Measurements from ENCODE around the gene KCNK3. TPM values are rescaled to one million over a fixed set of nuclear protein-coding genes. Genes with fewer than 3 reads are reported as not detected.

The KCNK3 gene
- total and polyA plus RNA-seq, 2 of the 13 experiments (the other 11 are each of a cell fraction or from before 2014, with no cell fraction given), result not detected

DNA sequence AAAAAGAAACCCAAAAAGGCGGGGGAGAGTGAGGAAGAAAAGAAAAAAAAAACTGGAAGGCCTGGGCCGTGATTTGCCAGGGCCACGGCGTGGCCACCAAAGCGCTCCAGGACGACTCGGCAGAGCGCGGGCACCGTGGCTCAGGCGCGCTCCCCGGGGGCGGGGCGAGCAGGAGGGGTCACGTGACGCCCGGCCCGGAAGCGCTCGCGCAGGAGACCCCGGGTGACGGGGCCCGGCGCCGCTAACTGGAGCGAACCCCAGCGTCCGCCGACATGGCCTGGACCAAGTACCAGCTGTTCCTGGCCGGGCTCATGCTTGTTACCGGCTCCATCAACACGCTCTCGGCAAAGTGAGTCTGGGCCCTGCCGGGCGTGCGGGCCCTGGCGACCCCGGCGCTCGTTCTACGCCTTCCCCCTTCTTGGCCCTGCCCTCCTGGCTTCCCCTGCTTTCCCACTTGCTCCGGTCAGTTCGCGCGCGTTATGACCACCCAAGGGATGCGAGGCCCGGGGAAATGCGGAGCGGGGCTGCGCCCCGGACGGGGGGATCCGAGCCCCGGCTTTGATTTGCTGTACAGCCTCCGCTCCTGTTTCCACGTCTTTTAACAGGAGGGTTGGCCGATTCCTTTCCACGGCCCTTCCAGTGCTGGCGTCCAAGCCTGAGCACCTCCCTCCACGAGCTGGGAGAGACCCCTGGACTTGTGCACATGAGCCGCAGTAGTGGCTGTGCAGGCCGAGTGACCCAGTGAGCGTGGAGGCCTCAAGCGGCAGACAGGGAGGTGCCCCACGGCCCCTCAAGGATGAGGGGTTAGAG, 71.8 kb downstream of the KCNK3 start, which contains the start of gene SLC35F6 (continued):
- no peak for TF ChIP-seq ZKSCAN1 (IDR thresholded peaks at IDR 0.05; ENCODE audit: low read length)
- TF ChIP-seq SMAD1 (CRISPR knock-in tag; IDR thresholded peaks at IDR 0.05; ENCODE audit: borderline replicate concordance, low read depth), result no peak
- TF ChIP-seq, protein P1, sequence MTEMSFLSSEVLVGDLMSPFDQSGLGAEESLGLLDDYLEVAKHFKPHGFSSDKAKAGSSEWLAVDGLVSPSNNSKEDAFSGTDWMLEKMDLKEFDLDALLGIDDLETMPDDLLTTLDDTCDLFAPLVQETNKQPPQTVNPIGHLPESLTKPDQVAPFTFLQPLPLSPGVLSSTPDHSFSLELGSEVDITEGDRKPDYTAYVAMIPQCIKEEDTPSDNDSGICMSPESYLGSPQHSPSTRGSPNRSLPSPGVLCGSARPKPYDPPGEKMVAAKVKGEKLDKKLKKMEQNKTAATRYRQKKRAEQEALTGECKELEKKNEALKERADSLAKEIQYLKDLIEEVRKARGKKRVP (CRISPR knock-in tag; IDR thresholded peaks at IDR 0.05), result no peak
- TF ChIP-seq ZNF282 (IDR thresholded peaks at IDR 0.05; ENCODE audit: partially characterized antibody), result no peak
- 0 out of 2 replicates have a peak, but pooled peaks have one; percentile 46 for TF ChIP-seq KDM5A (IDR thresholded peaks at IDR 0.05; ENCODE audit: borderline replicate concordance, low read length)
- TF ChIP-seq, protein P2, sequence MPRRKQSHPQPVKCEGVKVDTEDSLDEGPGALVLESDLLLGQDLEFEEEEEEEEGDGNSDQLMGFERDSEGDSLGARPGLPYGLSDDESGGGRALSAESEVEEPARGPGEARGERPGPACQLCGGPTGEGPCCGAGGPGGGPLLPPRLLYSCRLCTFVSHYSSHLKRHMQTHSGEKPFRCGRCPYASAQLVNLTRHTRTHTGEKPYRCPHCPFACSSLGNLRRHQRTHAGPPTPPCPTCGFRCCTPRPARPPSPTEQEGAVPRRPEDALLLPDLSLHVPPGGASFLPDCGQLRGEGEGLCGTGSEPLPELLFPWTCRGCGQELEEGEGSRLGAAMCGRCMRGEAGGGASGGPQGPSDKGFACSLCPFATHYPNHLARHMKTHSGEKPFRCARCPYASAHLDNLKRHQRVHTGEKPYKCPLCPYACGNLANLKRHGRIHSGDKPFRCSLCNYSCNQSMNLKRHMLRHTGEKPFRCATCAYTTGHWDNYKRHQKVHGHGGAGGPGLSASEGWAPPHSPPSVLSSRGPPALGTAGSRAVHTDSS (CRISPR knock-in tag; conservative IDR thresholded peaks at IDR 0.05), result no peak
- TF ChIP-seq, protein P3, sequence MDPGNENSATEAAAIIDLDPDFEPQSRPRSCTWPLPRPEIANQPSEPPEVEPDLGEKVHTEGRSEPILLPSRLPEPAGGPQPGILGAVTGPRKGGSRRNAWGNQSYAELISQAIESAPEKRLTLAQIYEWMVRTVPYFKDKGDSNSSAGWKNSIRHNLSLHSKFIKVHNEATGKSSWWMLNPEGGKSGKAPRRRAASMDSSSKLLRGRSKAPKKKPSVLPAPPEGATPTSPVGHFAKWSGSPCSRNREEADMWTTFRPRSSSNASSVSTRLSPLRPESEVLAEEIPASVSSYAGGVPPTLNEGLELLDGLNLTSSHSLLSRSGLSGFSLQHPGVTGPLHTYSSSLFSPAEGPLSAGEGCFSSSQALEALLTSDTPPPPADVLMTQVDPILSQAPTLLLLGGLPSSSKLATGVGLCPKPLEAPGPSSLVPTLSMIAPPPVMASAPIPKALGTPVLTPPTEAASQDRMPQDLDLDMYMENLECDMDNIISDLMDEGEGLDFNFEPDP (CRISPR knock-in tag; conservative IDR thresholded peaks at IDR 0.05), result peak; percentile 96; the same call in 1 of the 2 replicates
- no peak for TF ChIP-seq ZNF460 (CRISPR knock-in tag; IDR thresholded peaks at IDR 0.05; ENCODE audit: borderline replicate concordance)
- 0 out of 4 replicates have a peak, but pooled peaks of 1 of the 2 experiments have one; percentile 18 for TF ChIP-seq EP300 (IDR thresholded peaks at IDR 0.05; ENCODE audit: low read depth in 2 of 2, low read length in 2 of 2)
- TF ChIP-seq EP300 (CRISPR knock-in tag; IDR thresholded peaks at IDR 0.05; ENCODE audit: borderline replicate concordance), result no peak
- TF ChIP-seq TP53 (CRISPR knock-in tag; conservative IDR thresholded peaks at IDR 0.05), result no peak
- no peak; the same call in 1 of the 2 replicates for TF ChIP-seq ZSCAN22 (CRISPR knock-in tag; IDR thresholded peaks at IDR 0.05)
- TF ChIP-seq SAP130 (CRISPR knock-in tag; IDR thresholded peaks at IDR 0.05; ENCODE audit: low read depth), result peak; percentile 94
- TF ChIP-seq, protein P4, sequence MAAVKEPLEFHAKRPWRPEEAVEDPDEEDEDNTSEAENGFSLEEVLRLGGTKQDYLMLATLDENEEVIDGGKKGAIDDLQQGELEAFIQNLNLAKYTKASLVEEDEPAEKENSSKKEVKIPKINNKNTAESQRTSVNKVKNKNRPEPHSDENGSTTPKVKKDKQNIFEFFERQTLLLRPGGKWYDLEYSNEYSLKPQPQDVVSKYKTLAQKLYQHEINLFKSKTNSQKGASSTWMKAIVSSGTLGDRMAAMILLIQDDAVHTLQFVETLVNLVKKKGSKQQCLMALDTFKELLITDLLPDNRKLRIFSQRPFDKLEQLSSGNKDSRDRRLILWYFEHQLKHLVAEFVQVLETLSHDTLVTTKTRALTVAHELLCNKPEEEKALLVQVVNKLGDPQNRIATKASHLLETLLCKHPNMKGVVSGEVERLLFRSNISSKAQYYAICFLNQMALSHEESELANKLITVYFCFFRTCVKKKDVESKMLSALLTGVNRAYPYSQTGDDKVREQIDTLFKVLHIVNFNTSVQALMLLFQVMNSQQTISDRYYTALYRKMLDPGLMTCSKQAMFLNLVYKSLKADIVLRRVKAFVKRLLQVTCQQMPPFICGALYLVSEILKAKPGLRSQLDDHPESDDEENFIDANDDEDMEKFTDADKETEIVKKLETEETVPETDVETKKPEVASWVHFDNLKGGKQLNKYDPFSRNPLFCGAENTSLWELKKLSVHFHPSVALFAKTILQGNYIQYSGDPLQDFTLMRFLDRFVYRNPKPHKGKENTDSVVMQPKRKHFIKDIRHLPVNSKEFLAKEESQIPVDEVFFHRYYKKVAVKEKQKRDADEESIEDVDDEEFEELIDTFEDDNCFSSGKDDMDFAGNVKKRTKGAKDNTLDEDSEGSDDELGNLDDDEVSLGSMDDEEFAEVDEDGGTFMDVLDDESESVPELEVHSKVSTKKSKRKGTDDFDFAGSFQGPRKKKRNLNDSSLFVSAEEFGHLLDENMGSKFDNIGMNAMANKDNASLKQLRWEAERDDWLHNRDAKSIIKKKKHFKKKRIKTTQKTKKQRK (IDR thresholded peaks at IDR 0.05; ENCODE audit: low read length), result no peak
- TF ChIP-seq ZMYM4 (CRISPR knock-in tag; IDR thresholded peaks at IDR 0.05), result peak; percentile 83
- 0 out of 2 replicates have a peak, but pooled peaks have one; percentile 66 for TF ChIP-seq AHR (CRISPR knock-in tag; IDR thresholded peaks at IDR 0.05)
- peak; percentile 47; the same call in 1 of the 2 replicates for TF ChIP-seq SMYD3 (CRISPR knock-in tag; IDR thresholded peaks at IDR 0.05)
- peak; percentile 90 for TF ChIP-seq ZNF883 (CRISPR knock-in tag; IDR thresholded peaks at IDR 0.05; ENCODE audit: not compliant biosample characterization)
- peak; percentile 48; the same call in 1 of the 2 replicates for TF ChIP-seq GATAD2A (CRISPR knock-in tag; IDR thresholded peaks at IDR 0.05)
- no peak for TF ChIP-seq ZNF549 (CRISPR knock-in tag; IDR thresholded peaks at IDR 0.05)
- TF ChIP-seq RBM22 (optimal IDR thresholded peaks at IDR 0.05; ENCODE audit: low read length), result no peak
- TF ChIP-seq NCOA1 (CRISPR knock-in tag; IDR thresholded peaks at IDR 0.05), result peak; percentile 73; the same call in 1 of the 2 replicates
- TF ChIP-seq ZNF614 (CRISPR knock-in tag; IDR thresholded peaks at IDR 0.05; ENCODE audit: borderline replicate concordance), result peak; percentile 42; the same call in 1 of the 2 replicates

Measured in HepG2 (cell line).